ENCODE results near the gene TRABD. TPM values are rescaled to one million over a fixed set of nuclear protein-coding genes. Genes with fewer than 3 reads are reported as not detected.

The TRABD gene
- total RNA-seq, 2 donors from 2014 or later: 82.8 to 110 TPM

- TF ChIP-seq POLR2A (IDR thresholded peaks at IDR 0.05) (no peak), CTCF (IDR thresholded peaks at IDR 0.05) (no peak)
- Histone ChIP-seq H3K36me3 (replicated peaks in 1 of 2; ENCODE audit: insufficient read depth in 1 of 2, low read depth in 2 of 2) (no peaks in the 10 kb centered on the region), H3K27ac (no peak overlapping the region), H3K4me1 (no peaks in the 10 kb centered on the region), H3K27me3 (no peaks in the 10 kb centered on the region), H3K9me3 (no peaks in the 10 kb centered on the region), H3K4me3 (no peak overlapping the region)
- intact Hi-C loops (cut with DNase I): loop anchor here (5.0 kb wide), 1 partner anchor 54 kb away; no protein-coding TSS in a partner anchor
- DNase-seq (no peak), ATAC-seq (no peak)
- 69 to 83% methylated on average over 17 to 24 of the region's 25 CpGs for WGBS, 2 donors
Observed at GRCh38 chr22:50153056-50153755, 32.5 kb upstream of the TRABD start.

GRCh38 chr22:50153756-50154140 lies 32.0 kb upstream of the TRABD start:
- Histone ChIP-seq H3K4me3 (no peak overlapping the region), H3K4me1 (no peaks in the 10 kb centered on the region), H3K27ac (no peak overlapping the region), H3K27me3 (no peaks in the 10 kb centered on the region), H3K36me3 (replicated peaks in 1 of 2; ENCODE audit: insufficient read depth in 1 of 2, low read depth in 2 of 2) (no peaks in the 10 kb centered on the region), H3K9me3 (no peaks in the 10 kb centered on the region)
- TF ChIP-seq POLR2A (IDR thresholded peaks at IDR 0.05) (no peak), CTCF (IDR thresholded peaks at IDR 0.05) (no peak)
- DNase-seq (no peak), ATAC-seq (no peak)
- intact Hi-C loops (cut with DNase I): loop anchor here (5.0 kb wide), 1 partner anchor 54 kb away; no protein-coding TSS in a partner anchor
- WGBS, 2 donors: 70 to 74% methylated on average over 6 to 7 of the region's 7 CpGs

- Histone ChIP-seq H3K36me3 (replicated peaks in 1 of 2; ENCODE audit: insufficient read depth in 1 of 2, low read depth in 2 of 2) (no peaks in the 10 kb centered on the region), H3K4me1 (no peaks in the 10 kb centered on the region), H3K27me3 (no peaks in the 10 kb centered on the region), H3K9me3 (no peaks in the 10 kb centered on the region), H3K27ac (no peak overlapping the region), H3K4me3 (no peak overlapping the region)
- DNase-seq (no peak), ATAC-seq (no peak)
- TF ChIP-seq CTCF (IDR thresholded peaks at IDR 0.05) (no peak), POLR2A (IDR thresholded peaks at IDR 0.05) (no peak)
- 64 to 73% methylated on average over 18 to 21 of the region's 21 CpGs for WGBS, 2 donors
- intact Hi-C loops (cut with DNase I): no loop called here
Observed at GRCh38 chr22:50157709-50158375, 27.9 kb upstream of the TRABD start.

- H3K9me3 ChIP-seq: no peaks in the 10 kb centered on the region
- H3K27me3 ChIP-seq: no peaks in the 10 kb centered on the region
- no peak overlapping the region for H3K27ac ChIP-seq
- TF ChIP-seq POLR2A (IDR thresholded peaks at IDR 0.05) (no peak), CTCF (IDR thresholded peaks at IDR 0.05) (no peak)
- H3K4me1 ChIP-seq: no peaks in the 10 kb centered on the region
- ATAC-seq (no peak), DNase-seq (no peak)
- WGBS, 2 donors: 89 to 90% methylated on average over 7 of the region's 7 CpGs
- no peaks in the 10 kb centered on the region for H3K36me3 ChIP-seq (replicated peaks in 1 of 2; ENCODE audit: insufficient read depth in 1 of 2, low read depth in 2 of 2)
- intact Hi-C loops (cut with DNase I): no loop called here
- no peak overlapping the region for H3K4me3 ChIP-seq
Observed at GRCh38 chr22:50160947-50161346, 24.8 kb upstream of the TRABD start.
